Gastroesophageal sphincter (tissue), 4 donors: ENCODE measurements around the gene CADM1. TPM values are rescaled to one million over a fixed set of nuclear protein-coding genes. Genes with fewer than 3 reads are reported as not detected.
A peak's percentile ranks its signal among the peaks of the same experiment; 100 is the strongest.

Experiments used
- ATAC-seq: fragments of 150-250 bp; one replicate; pipeline ENCODE4 v1.9.1; 2016; ENCODE audit warnings: mild to moderate bottlenecking, moderate library complexity
- H3K27ac ChIP-seq, 4 donors: fragments of 200-600 bp; sonication (generic) in 3 of 4; 1 replicate in 3 of 4; 2 replicates in 1 of 4; pipeline ENCODE4 v1.5.1; 2016 to 2019
- H3K27me3 ChIP-seq: fragments of 200-600 bp; sonication (generic); one replicate; pipeline ENCODE4 v1.5.1; 2019
- H3K36me3 ChIP-seq, 2 donors: fragments of 200-600 bp; sonication (generic); one replicate each; pipeline ENCODE4 v1.5.1; 2019; ENCODE audit warnings: control low read depth in 1 of 2
- H3K4me1 ChIP-seq, 3 donors: fragments of 200-600 bp; sonication (generic); 1 replicate in 2 of 3; 2 replicates in 1 of 3; pipeline ENCODE4 v1.5.1; 2016 to 2019; ENCODE audit warnings: control low read depth in 2 of 3
- H3K4me3 ChIP-seq, 2 donors: fragments of 200-600 bp; sonication (generic); one replicate each; pipeline ENCODE4 v1.5.1; 2019; ENCODE audit warnings: mild to moderate bottlenecking in 1 of 2, moderate library complexity in 1 of 2
- H3K9me3 ChIP-seq, 3 donors: fragments of 200-600 bp; sonication (generic); one replicate each; pipeline ENCODE4 v1.5.1; 2017 to 2019; ENCODE audit warnings: control low read depth in 2 of 3
- CTCF ChIP-seq, 4 experiments: fragments of 200-600 bp in 2 of 4; fragments of 450-650 bp in 2 of 4; sonication (generic) in 1 of 4; IDR thresholded peaks; one replicate each; pipeline ENCODE4 v1.5.1; 2017 to 2019; ENCODE audit warnings: antibody characterized with exemption in 4 of 4, mild to moderate bottlenecking in 2 of 4, moderate library complexity in 2 of 4
- EP300 ChIP-seq: sonication (generic); formaldehyde crosslinking; IDR thresholded peaks from one replicate; pipeline ENCODE4 v1.6.1; 2017; ENCODE audit warnings: antibody characterized with exemption, mild to moderate bottlenecking
- POLR2A ChIP-seq, 2 donors: fragments of 450-650 bp; IDR thresholded peaks; one replicate each; pipeline ENCODE4 v1.6.1; 2017; ENCODE audit warnings: antibody characterized with exemption in 2 of 2, mild to moderate bottlenecking in 2 of 2, moderate library complexity in 1 of 2
- POLR2AphosphoS5 ChIP-seq: sonication (generic); formaldehyde crosslinking; IDR thresholded peaks from one replicate; pipeline ENCODE4 v1.6.1; 2017; ENCODE audit warnings: antibody characterized with exemption
- WGBS, 2 donors: methylation state at CpG; one replicate each; pipeline ENCODE4 v1.1.5; 2018; ENCODE audit warnings: low coverage in 1 of 2; 5-methylcytosine and 5-hydroxymethylcytosine counted together
- total RNA-seq, 4 donors: library from RNA; depleted of rRNA; stranded (reverse); fragments of >200 nt; gene quantifications; one replicate each; pipeline ENCODE4 v1.1.0, GENCODE V29; 2016

Gene CADM1
- total RNA-seq, 4 donors from 2014 or later = 10.4 to 23.5 (median 17.1) TPM

DNA sequence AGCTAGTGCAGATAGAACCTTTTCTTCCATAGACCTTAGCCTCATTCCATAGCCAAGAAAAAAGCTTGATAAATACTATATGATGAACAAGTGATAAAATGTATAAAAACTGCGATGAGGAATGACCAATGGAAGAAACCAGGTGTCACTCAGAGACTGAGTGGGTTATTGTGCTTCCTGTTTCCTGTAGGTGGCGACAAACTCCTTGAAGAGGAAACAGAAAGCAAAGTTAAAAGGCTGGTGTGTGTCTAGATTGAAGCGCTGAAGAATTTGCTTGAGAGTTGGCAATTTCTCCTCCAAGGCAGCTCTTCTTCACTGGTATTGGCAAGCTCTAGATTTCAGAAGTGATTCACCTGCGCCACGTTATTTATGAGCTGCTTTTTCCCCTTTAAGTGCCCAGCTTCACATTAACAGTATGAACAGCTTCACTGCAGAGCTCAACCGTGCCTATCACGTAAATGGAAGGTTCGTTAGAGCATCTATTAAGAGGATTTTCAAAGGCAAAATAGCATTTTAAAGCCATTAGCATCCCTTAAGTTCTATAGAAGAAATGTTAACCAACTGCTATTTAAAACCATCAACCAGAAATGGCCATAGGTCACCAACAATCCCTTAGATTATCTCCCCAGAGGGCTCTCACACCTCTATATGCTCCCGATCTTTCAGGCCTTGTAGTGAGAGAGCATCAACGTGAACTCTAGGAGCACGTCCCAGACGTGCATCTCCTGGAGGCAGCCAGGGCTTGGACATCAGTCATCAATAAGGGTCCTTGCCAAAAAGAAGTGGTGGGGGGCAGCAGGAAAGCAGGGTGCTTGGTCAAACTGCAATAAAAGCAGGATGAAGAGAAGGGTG is 179.4 kb downstream of the CADM1 start:
- no peaks in the 10 kb centered on the region for H3K9me3 ChIP-seq
- H3K27me3 ChIP-seq = no peaks in the 10 kb centered on the region
- H3K36me3 ChIP-seq = no peaks in the 10 kb centered on the region
- H3K27ac ChIP-seq = no peak overlapping the region
- peak; percentile 53 to 80 (median 62) for TF ChIP-seq CTCF (IDR thresholded peaks at IDR 0.05)
- no peak for TF ChIP-seq POLR2AphosphoS5
- 38 to 40% methylated on average over 6 to 9 of the region's 12 CpGs for WGBS, 2 donors
- H3K4me3 ChIP-seq = no peak overlapping the region
- peaks cover 0 to 11% (median 0%) of the 10 kb centered on the region in 3 donors for H3K4me1 ChIP-seq
- no peak for ATAC-seq

GRCh38 chr11:115322553-115323203 is 181.5 kb downstream of the CADM1 start:
- peaks cover 0 to 11% (median 0%) of the 10 kb centered on the region in 3 donors for H3K4me1 ChIP-seq
- ATAC-seq = no peak
- no peaks in the 10 kb centered on the region for H3K9me3 ChIP-seq
- TF ChIP-seq POLR2A (IDR thresholded peaks at IDR 0.05) (no peak), POLR2AphosphoS5 (no peak), EP300 (no peak), CTCF (IDR thresholded peaks at IDR 0.05) (no peak)
- H3K27ac ChIP-seq = no peak overlapping the region
- no peaks in the 10 kb centered on the region for H3K27me3 ChIP-seq
- H3K4me3 ChIP-seq = no peak overlapping the region
- WGBS, 2 donors = 88 to 93% methylated on average over 4 of the region's 4 CpGs
- H3K36me3 ChIP-seq = no peaks in the 10 kb centered on the region

DNA sequence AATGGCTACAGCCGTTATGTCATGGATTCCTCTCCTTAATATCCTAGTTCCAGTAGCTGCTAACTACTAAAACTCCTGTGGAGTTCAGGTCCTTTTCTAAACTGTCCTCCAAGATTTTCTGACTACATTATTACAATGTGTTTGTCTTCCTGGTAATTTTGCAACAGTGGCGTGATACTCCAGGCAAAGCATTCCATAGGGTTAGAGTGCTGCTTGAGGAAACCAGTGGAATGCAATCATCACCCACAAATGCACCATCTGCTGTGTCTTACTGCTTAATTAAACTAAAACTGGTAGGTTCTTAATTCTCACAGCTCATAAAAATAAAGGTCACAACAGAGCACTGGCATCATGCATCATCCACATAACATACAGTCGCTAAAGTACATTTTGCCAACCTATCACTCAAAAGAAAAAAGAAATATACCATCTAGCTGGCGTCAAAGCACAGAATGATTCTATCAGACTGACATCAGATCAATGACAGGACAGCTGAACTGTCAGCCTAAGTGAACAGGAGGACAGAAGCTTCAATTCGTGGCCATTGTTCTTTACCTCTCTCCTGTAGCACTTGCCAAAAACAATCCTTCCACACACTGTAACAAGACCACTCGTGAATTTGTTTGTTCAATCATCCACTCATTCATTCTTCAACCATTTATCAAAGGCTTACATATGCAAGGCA is 182.5 kb downstream of the CADM1 start:
- H3K4me1 ChIP-seq = peaks cover 0 to 11% (median 0%) of the 10 kb centered on the region in 3 donors
- ATAC-seq = no peak
- H3K27ac ChIP-seq = no peak overlapping the region
- H3K9me3 ChIP-seq = no peaks in the 10 kb centered on the region
- WGBS, 2 donors = 71 to 73% methylated on average over 6 of the region's 6 CpGs
- no peak overlapping the region for H3K4me3 ChIP-seq
- H3K36me3 ChIP-seq = no peaks in the 10 kb centered on the region
- TF ChIP-seq CTCF (IDR thresholded peaks at IDR 0.05) = no peak
- no peak for TF ChIP-seq POLR2AphosphoS5
- TF ChIP-seq EP300 = no peak
- TF ChIP-seq POLR2A (IDR thresholded peaks at IDR 0.05) = no peak
- H3K27me3 ChIP-seq = no peaks in the 10 kb centered on the region

- H3K27ac ChIP-seq = no peak overlapping the region
- WGBS, 2 donors = 51 to 73% methylated on average over 4 to 6 of the region's 6 CpGs
- H3K4me3 ChIP-seq = no peak overlapping the region
- peaks cover 0 to 9% (median 0%) of the 10 kb centered on the region in 3 donors for H3K4me1 ChIP-seq
- ATAC-seq = no peak
- no peaks in the 10 kb centered on the region for H3K9me3 ChIP-seq
- H3K36me3 ChIP-seq = no peaks in the 10 kb centered on the region
- no peaks in the 10 kb centered on the region for H3K27me3 ChIP-seq
- no peak for TF ChIP-seq EP300
- no peak for TF ChIP-seq POLR2A (IDR thresholded peaks at IDR 0.05)
- no peak for TF ChIP-seq POLR2AphosphoS5
- TF ChIP-seq CTCF (IDR thresholded peaks at IDR 0.05) = no peak
These were observed 186.7 kb downstream of the CADM1 start for GRCh38 chr11:115317277-115318185.
